Measurements from ENCODE around the gene LAMA3. TPM values are rescaled to one million over a fixed set of nuclear protein-coding genes. Genes with fewer than 3 reads are reported as not detected.

LAMA3 gene
- total RNA-seq, 1 experiment from 2014 or later, result 8.1 TPM

GRCh38 chr18:23943903-23944624, 254.8 kb downstream of the LAMA3 start:
- no peaks in the 10 kb centered on the region for H3K27me3 ChIP-seq (ENCODE audit: control insufficient read depth, insufficient read depth, low read length)
- no peaks in the 10 kb centered on the region for H3K36me3 ChIP-seq (ENCODE audit: control insufficient read depth, insufficient read depth, low read length)
- TF ChIP-seq SIN3A (IDR thresholded peaks at IDR 0.05; ENCODE audit: borderline replicate concordance, insufficient read depth, low read depth, low read length) (no peak), POLR2AphosphoS5 (IDR thresholded peaks at IDR 0.05; ENCODE audit: low read depth, low read length) (no peak), CTCF (IDR thresholded peaks at IDR 0.05) (no peak), TCF7L2 (IDR thresholded peaks at IDR 0.05; ENCODE audit: low read depth, low read length) (no peak), REST (IDR thresholded peaks at IDR 0.05; ENCODE audit: insufficient read depth in 1 of 2, low read depth in 2 of 2, low read length in 1 of 2) (no peak)
- H3K4me3 ChIP-seq (ENCODE audit: low read depth in 2 of 2, low read length in 2 of 2), result no peak overlapping the region
- intact Hi-C loops (cut with micrococcal nuclease; ENCODE audit: unreplicated experiment), result no loop called here
- no peak overlapping the region for H3K27ac ChIP-seq (ENCODE audit: low read length)
- POLR2A ChIA-PET, result interaction anchor here (0.6 kb wide), 1 partner anchor 10 kb away, joined by 4 read pairs; no protein-coding TSS in a partner anchor
- in situ Hi-C loops (cut with HindIII; ENCODE audit: low pct_unique_long_range_greater_than_20kb, low sequenced_read_pairs), result no loop called here
- no peak for DNase-seq (ENCODE audit: low read depth, low spot score)
- no peak for ATAC-seq
- no peaks in the 10 kb centered on the region for H3K9me3 ChIP-seq (ENCODE audit: control insufficient read depth, insufficient read depth, low read depth, low read length)
- no peaks in the 10 kb centered on the region for H3K4me1 ChIP-seq (ENCODE audit: control insufficient read depth, insufficient read depth, low read length)
- CTCF ChIA-PET, result no interaction called here
- BruUV-seq (replicated peaks), result no TSS peak

- Histone ChIP-seq H3K4me3 (ENCODE audit: low read depth in 2 of 2, low read length in 2 of 2) (no peak overlapping the region), H3K4me1 (ENCODE audit: control insufficient read depth, insufficient read depth, low read length) (no peaks in the 10 kb centered on the region), H3K9me3 (ENCODE audit: control insufficient read depth, insufficient read depth, low read depth, low read length) (no peaks in the 10 kb centered on the region), H3K27me3 (ENCODE audit: control insufficient read depth, insufficient read depth, low read length) (no peaks in the 10 kb centered on the region), H3K27ac (ENCODE audit: low read length) (no peak overlapping the region), H3K36me3 (ENCODE audit: control insufficient read depth, insufficient read depth, low read length) (no peaks in the 10 kb centered on the region)
- BruUV-seq (replicated peaks), result no TSS peak
- POLR2A ChIA-PET, result interaction anchor here (0.6 kb wide), 1 partner anchor 176 kb away, joined by 3 read pairs; no protein-coding TSS in a partner anchor
- intact Hi-C loops (cut with micrococcal nuclease; ENCODE audit: unreplicated experiment), result no loop called here
- TF ChIP-seq POLR2AphosphoS5 (IDR thresholded peaks at IDR 0.05; ENCODE audit: low read depth, low read length) (no peak), REST (IDR thresholded peaks at IDR 0.05; ENCODE audit: insufficient read depth in 1 of 2, low read depth in 2 of 2, low read length in 1 of 2) (no peak), TCF7L2 (IDR thresholded peaks at IDR 0.05; ENCODE audit: low read depth, low read length) (no peak), CTCF (IDR thresholded peaks at IDR 0.05) (no peak), SIN3A (IDR thresholded peaks at IDR 0.05; ENCODE audit: borderline replicate concordance, insufficient read depth, low read depth, low read length) (no peak)
- in situ Hi-C loops (cut with HindIII; ENCODE audit: low pct_unique_long_range_greater_than_20kb, low sequenced_read_pairs), result no loop called here
- DNase-seq (ENCODE audit: low read depth, low spot score) (no peak), ATAC-seq (no peak)
- CTCF ChIA-PET, result no interaction called here
Observed at GRCh38 chr18:23945416-23946079, 256.3 kb downstream of the LAMA3 start.

Measured in Panc1 (cell line).